ENCODE results near the gene TRAF3IP1.
"Not testable (repeated sequence)": the region's sequence is repeated elsewhere in the genome, so short reads cannot be mapped to it uniquely, and the experiment has no call there.

The TRAF3IP1 gene

DNA sequence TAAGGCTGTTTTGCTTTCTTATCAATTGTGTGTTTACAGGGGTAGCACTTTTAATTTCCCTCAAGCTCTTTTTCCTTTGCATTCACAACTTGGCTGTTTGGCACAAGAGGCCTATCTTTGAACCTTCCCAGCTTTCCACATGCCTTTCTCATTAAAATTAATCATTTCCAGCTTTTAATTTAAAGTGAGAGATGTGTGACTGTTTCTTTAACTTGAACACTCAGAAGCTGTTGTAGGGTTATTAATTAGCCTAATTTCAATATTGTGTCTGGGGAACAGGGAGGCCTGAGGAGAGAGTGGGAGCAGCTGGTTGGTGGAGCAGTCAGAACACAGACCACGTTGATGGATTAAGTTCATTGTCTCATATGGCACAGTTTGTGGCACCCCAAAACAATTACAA, 111.1 kb downstream of the TRAF3IP1 start:
- no peak for DNase-seq

DNA sequence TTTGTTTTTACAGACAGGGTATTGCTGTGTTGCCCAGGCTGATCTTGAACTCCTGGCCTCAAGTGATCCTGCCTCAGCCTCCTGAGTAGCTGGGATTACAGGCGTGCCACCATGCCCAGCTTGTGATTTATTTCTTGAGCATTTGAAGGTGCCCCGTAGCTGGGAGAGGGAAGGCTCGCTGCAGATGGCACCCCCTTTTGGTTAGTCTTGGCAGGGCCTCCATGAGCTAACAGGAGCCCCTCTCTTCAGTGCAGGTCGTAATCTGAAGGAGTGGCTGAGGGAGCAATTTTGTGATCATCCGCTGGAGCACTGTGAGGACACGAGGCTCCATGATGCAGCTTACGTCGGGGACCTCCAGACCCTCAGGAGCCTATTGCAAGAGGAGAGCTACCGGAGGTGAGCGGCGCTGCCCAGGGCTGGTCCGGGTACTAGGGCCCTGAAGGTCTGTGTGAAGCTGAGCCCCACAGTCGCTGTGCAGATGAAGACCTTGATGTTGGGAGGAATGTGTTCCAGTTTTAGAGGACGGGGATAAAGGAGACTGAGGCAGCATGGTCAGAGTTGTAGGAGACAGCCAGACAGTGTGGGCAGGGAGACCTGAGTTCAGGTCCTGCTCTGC, 113.1 kb downstream of the TRAF3IP1 start:
- DNase-seq: no peak

DNA sequence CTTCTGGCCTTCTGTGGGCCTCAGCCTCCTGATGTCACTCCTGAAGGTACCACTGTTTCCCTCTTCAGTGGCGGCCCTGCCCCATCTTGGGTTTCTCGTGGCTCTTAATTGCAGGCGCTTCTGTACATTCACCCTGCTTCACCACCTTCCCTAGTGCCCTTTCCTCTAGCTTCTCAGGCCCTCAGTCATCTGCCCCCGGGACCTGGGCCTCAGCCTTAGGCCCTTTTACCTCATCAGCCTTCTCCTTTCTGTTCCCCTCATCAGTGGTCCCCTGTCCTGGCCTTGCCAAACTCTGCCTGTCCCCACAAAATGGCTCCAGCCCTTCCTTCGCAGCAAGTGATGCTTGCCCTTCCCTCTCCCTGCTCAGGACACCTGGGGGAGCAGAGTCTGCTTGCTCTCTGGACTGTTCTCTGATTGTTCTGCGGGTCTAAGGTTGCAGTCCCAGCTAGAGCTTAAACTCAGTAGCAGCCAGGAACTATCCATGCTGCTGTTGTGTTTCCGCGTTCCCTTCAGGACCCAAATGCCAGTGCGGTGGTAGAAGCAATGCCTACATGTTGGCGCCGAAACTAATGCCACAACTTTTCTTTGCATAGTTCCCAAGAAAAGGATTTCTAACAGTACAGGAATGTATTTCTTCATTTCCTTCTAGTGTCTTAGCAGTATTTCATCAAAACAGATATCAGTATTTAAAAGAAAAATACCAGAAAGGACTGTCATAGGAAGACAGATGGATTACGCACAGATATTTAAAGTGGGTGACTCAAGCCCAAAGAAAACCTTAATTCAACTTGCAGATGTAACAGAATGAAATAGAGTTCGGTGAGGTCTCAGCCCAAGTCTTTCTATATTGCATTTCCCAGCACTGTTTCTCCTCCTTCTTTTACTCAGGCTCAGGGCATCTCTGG, 113.9 kb downstream of the TRAF3IP1 start:
- DNase-seq: no peak

DNA sequence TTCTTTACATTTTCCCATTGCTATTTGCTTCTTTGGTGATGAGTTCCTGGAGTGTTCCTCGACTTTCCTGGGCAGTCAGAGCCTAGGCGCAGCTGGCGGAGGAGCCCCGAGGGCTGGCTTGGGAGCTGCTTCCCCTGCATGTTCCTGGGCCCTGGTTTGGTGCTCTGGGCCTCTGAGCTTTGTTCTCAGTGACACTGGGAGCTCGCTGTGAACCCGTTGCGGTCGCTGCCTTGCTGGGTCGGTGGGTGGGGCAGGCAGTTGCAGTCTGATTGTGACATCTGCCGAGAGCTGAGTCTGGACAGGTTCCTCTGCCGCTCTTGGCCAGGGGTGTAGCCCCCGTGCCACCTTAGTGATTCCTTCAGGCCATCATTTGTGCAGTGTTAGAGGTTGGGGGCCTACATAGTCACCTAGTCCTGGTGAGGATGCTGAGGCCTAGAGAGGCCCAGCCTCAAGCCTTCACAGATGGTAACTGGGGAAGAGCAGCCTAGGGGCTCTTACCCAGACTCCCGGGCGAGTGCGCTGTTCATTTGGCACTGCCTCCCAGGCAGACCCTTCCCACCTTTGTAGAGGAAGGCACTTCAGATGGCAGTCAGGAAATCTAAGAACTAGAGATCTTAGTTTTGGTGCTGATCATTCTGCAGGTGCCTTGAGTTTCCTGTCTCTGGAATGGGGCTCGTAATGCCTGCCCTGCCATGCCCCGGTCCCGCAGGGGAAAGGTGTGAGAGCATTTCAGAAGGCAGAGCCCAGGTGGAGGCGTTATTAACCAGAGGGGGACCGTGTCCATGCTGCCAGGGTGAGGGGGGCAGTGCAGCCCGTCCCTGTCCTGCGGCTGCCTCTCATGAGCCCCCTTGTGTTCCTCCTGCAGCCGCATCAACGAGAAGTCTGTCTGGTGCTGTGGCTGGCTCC, 114.8 kb downstream of the TRAF3IP1 start:
- no peak for DNase-seq

DNA sequence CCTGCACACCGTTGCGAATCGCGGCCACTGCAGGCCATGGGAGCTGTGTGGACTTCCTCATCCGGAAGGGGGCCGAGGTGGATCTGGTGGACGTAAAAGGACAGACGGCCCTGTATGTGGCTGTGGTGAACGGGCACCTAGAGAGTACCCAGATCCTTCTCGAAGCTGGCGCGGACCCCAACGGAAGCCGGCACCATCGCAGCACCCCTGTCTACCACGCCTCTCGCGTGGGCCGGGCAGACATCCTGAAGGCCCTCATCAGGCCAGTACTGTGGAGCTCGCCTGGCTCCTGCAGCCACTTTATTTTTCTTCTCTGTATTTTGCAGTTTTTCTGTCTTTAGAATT, 115.4 kb downstream of the TRAF3IP1 start:
- DNase-seq: no peak

DNA sequence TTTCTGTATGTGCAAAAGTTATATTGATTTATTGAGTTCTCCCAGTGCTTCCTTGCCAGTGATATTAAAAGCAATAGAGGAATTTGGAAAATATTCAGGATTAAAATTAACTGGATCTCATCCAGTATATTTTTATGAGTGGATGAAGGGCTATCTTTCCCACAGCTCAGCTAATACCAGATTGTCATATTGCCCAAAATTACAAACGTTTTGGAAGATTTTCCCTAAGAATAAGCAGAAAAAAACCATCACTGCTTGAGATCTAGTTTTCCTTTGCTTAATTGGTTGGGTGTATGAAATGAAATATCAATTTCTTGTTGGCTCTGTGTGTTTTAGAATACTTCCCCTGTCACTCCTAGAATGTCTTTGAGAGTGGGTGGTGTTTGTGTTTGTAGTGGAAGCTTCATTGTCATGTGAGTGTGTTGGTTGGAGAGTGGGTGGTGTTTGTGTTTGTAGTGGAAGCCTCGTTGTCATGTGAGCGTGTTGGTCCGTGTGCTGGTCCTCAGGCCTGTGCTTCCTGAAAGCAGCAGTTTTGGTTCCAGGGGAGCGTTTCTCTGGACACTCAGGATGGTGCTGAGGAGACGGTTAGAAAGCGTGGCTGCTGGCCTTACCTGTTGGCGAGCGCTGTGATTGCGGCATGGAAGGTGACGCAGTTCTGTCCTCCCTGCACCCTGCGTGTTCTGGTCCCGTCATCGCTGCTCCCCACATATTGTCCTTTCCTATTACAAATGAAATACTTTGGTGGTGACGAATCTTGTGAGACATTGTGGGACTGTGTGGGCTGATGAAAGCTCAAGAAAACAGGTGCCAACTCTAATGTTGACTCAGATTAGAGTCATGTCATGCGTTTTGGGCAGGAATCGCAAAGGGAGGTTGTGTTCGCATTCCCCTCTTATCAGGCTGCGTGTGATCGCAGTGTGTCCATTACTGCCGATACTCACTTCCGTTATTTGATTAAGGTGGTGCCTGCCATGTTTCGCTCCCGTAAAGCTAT, 118.8 kb downstream of the TRAF3IP1 start:
- DNase-seq: no peak

DNA sequence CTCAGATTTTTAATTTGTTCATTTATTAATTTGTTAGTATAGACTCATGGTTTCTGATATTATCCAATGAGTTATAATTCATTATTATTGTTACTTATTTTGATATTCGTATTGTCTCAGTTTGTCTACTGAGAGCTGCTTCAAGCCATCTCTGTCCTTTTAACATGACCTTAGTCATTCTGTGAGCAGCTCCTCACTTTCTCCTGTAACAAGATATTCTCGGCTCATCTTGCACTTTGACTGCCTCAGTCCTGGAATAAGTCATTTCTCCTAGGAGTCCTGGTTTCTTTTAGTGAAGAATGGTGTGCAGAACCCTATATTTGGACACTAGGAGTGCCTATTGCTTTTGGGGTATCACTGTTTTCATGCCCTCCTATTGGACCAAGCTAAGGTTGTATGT, 119.6 kb downstream of the TRAF3IP1 start:
- DNase-seq: no peak

DNA sequence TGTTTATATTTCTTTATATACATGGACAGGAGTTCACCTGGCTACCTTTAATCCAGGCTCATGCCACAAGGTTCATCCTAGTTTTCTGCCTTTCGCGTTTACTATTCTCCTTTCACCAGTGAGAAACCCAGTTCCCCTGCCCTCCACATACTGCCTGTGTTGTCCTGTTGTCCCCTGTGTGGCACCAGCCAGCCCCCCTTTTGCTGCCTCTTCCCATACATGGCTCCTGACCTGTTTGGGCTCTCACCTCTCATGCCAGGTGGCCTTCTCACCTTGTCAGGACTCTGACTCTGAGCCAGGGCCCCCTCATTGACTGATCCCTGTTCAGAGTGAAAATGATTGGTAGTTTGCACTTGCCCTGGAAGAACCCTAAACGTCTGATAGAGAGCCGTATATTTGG, 120.0 kb downstream of the TRAF3IP1 start:
- no peak for DNase-seq

DNA sequence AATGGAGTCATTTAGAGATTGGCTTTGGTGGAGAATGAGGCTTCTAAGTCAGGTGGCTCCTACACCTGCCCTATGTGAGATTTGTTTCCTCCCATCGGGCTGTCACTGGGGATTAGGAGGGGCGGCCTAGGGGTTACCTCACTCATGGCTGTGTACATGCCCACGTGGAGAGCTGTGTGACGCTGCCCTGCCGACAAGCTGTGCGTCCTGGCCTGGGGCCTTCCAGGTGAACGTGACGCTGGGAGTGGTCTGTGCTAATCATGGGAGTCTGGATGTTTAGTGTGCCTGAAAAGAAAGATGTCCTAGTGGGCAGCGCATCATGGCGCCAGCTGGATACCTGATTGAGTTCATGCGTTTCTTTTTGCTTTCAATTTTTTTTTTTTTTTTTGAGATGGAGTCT, 120.4 kb downstream of the TRAF3IP1 start:
- DNase-seq: no peak

DNA sequence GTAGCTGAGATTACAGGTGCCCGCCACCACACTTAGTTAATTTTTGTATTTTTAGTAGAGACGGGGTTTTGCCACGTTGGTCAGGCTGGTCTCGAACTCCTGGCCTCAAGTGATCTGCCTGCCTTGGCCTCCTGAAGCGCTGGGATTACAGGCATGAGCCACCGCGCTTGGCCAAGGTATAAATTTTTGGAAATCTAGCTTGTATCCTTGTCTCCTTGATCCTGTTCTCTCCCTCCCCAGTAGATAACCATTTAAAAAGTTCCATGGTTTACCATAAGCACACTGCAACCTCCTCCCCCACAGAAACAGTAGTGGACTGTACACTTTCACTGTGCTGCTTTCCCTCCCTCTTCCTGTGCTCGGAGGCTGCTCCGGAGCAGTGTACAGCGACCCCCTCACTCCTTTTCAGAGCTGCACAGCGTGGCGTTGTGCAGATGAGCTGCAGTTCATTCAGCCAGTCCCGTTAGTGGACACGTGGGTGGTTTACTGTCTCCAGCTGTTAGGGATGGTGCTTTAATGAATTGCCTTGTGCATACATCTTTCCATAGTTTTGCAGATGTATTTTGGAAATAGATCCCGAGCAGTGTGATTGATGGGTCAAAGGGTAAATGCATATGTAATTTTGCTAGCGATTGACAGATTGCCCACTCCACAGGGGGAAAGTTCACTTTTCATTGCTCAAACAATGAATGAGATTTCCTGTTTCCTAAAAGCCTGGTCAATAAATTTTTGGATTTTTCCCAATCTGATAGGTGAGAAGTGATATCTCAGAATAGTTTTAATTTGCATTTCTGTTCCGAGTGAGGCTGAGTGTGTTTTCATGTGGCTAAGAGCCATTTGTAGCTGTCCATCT, 121.2 kb downstream of the TRAF3IP1 start:
- no peak for DNase-seq

DNA sequence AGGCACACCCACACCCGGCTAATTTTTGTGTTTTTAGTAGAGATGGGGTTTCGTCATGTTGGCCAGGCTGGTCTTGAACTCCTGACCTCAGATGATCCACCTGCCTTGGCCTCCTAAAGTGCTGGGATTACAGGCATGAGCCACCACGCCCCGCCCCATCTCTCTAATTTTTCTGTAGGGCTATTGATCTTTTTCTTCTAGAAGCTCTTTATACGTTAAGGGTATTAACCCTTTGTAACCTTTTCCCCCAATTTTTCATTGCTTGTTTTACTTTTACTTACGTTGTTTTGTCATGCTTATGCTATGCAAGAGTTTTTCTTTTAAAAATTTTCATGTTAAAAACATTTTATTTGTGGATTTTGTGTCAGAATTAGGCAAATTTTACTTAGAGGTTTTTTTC, 121.9 kb downstream of the TRAF3IP1 start:
- DNase-seq: not testable (repeated sequence)

DNA sequence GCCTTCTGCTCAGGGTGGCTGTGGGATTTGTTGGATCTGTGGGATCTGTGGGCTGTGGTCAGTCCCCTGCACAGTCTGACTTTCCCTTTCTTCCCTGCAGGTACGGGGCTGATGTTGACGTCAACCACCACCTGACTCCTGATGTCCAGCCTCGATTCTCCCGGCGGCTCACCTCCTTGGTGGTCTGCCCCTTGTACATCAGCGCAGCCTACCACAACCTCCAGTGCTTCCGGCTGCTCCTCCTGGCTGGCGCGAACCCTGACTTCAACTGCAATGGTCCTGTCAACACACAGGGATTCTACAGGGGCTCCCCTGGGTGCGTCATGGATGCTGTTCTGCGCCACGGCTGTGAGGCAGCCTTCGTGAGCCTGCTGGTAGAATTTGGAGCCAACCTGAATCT, 123.9 kb downstream of the TRAF3IP1 start:
- no peak for DNase-seq

DNA sequence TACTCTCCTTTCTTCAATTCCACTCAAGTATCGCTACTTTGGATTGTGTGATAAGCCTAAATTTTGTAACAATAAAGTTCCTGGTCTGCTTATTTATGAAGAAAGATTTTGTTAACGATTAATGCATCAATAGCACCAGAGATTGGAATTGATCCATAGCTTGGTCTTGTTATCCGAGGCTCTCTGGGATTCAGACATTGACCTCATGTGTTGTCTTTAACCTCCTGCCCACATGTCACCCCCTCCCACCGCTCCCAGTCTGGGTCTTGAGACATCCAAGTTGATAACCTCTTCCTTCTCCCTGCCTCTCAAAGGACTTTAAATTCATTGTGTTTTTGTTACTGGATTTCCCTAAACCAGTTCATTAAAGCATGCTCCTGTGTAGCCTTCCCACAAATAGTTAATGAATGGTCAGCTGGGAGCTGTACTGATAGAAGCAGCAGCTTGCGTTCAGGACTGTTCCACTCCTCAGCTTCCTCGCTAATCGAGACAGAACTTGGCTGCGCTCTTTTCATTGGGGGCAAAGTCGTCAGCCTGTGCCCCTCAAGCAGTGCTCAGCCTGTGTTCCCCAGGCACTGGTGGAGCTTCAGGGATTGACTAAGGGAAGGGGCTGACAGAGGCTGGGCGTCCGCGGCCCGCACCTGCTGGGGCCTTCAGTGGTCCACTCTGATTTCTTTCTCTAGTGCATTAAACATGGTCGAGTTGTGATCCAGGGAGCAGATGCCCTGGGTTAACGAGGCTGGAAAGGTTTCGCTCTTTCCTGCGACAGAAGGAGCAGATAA, 125.3 kb downstream of the TRAF3IP1 start:
- DNase-seq: no peak

DNA sequence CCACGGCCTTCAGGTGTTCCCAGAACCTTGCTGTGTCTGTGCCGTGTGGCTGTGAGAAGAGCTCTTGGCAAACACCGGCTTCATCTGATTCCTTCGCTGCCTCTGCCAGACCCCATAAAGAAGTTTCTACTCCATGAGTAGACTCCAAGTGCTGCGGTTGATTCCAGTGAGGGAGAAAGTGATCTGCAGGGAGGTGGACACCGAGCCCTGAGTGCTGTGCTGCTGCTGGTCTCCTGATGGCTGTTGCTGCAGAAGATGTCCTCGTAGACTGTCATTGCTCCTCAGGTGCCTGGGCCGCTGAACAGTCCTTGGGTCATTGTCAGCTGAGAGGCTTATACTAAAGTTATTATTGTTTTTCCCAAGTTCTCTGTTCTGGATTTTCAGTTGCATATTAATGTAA, 126.1 kb downstream of the TRAF3IP1 start:
- no peak for DNase-seq

DNA sequence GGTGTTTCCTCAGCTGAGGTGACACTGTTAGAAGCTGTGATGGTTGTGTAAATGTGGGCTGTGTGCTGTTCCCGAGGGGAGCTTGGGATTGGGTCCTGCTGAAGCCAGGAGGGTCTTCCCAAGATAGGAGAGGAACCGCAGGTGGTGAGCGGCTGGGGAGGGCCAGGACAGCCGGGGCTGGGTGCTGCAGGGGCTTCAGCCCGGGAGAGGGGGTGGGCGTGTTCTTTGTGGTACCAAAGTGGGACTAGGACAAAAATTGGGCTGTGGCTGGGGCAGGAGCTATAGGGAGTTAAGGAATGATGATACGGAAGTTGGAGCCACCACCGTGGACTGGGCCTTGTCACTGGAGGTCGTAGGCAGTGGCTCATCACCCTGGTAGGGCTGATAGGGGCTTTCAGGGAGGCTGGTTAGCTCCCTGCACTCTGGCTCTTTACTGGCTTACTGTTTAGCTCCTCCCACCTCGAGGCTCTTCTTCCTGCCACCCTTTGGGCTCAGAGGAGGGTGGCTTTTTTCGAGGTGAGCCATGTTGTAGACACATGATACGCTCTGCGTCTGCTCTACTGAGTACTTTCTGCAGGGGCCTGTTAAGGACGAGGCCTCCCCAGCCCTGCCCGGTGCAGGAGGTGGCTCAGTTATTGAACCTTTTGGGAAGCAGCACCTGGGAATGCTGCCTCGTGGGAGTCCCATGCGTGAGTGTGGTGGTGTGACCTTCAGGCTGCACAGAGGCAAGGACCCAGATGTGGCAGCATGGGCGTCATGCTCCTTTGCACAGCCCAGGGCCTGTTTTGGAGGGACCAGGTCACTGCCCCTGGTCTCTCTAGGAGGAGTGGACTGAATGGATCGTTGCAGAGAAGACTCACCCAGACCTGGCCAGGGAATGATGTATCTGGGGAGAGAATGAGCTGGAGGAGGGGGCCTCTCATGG, 128.0 kb downstream of the TRAF3IP1 start:
- DNase-seq: no peak

DNA sequence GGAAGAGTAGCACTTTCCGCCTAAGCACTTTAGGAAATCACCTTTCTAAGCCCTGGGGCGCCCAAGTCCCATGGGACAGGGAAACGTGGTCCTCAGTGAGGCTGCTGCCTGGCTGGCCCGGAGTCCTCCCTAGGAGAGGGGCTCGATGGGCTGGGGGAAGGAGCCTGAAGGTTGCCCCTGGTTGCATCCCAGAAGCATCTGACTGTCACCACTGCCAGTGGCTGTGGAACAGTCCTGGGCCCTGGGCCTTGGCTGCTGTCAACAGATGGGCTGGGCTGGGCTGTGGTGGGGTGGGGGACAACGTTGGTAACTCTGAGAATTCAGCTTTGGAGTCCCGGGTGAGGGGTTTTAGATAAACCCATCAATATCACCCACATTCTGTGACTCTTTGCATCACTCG, 128.9 kb downstream of the TRAF3IP1 start:
- no peak for DNase-seq

DNA sequence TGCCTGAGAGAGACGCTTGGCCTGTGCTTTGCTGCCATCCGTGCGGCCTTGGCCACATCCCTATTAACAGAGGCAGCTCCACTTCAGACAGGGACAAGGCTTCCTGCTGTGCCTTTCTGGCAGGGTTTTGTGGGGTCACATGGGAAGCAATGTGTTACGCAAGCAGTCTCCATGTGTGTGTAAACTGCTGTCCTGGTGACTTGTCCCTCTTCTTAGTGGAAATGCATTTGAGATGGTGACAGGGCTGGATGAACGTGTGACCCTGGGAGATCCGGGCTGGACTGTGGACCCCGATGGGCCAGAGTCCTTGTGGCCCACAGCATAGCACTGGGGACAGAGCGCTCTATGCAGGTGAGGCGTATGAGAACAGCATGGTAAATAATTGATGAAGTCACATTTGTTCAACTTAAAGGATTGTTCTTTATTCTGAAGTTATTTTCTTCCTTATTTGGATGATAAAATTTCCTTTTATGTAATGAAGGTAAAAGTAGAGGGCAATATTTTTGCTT, 129.6 kb downstream of the TRAF3IP1 start:
- DNase-seq: no peak

DNA sequence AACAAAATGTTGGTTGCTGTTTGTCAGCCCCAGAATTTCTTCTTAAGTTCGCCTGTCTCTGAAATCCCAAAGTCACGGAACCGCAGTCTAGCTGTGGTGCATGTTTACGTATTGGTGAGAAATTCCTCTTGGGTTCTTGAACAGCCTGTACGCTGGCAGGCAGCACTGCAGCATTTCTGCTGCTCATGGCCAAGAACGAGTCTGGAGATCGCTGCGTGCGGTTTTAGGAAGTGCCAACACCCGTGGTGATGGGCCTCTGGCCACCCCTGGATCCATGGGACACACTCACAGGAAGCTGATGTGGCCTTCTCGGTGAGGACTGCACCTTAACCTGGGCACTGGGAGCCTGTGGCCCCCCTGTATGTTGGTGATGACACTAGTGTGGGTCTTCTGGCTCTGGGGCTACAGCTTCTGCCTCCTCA, 130.1 kb downstream of the TRAF3IP1 start:
- no peak for DNase-seq

Measured in CD4-positive, alpha-beta T cell treated with Interleukin-15 for 1 hour (primary cell).